ENCODE results near the gene TRRAP.
"Not testable (repeated sequence)": the region's sequence is repeated elsewhere in the genome, so short reads cannot be mapped to it uniquely, and the experiment has no call there.

TRRAP gene

GRCh38 chr7:98864731-98865453 is 13.4 kb upstream of the TRRAP start:
- in situ Hi-C loops (cut with MboI; ENCODE audit: low sequenced_read_pairs): no loop called here

GRCh38 chr7:98866351-98866750 is 12.0 kb upstream of the TRRAP start:
- in situ Hi-C loops (cut with MboI; ENCODE audit: low sequenced_read_pairs): no loop called here

- in situ Hi-C loops (cut with MboI; ENCODE audit: low sequenced_read_pairs): no loop called here
Measured at GRCh38 chr7:98866765-98867164, 11.6 kb upstream of the TRRAP start.

GRCh38 chr7:98868450-98868849 is 9.9 kb upstream of the TRRAP start:
- in situ Hi-C loops (cut with MboI; ENCODE audit: low sequenced_read_pairs): no loop called here

GRCh38 chr7:98869027-98869596 is 9.2 kb upstream of the TRRAP start:
- in situ Hi-C loops (cut with MboI; ENCODE audit: low sequenced_read_pairs): no loop called here

- in situ Hi-C loops (cut with MboI; ENCODE audit: low sequenced_read_pairs): no loop called here
Measured at GRCh38 chr7:98869597-98870120, 8.7 kb upstream of the TRRAP start, which contains the start of gene TMEM130. TSS of gene TMEM130 (minus strand) at chr7:98870014. CDS start at chr7:98869861, 153 bp downstream.

GRCh38 chr7:98870121-98870651 is 8.1 kb upstream of the TRRAP start:
- in situ Hi-C loops (cut with MboI; ENCODE audit: low sequenced_read_pairs): no loop called here

- in situ Hi-C loops (cut with MboI; ENCODE audit: low sequenced_read_pairs): no loop called here
Measured at GRCh38 chr7:98870807-98871491, 7.4 kb upstream of the TRRAP start.

- in situ Hi-C loops (cut with MboI; ENCODE audit: low sequenced_read_pairs): no loop called here
Measured at GRCh38 chr7:98872328-98872924, 5.9 kb upstream of the TRRAP start.

- in situ Hi-C loops (cut with MboI; ENCODE audit: low sequenced_read_pairs): not testable (repeated sequence)
Measured at GRCh38 chr7:98873610-98874009, 4.7 kb upstream of the TRRAP start.

GRCh38 chr7:98874942-98875341 is 3.4 kb upstream of the TRRAP start:
- in situ Hi-C loops (cut with MboI; ENCODE audit: low sequenced_read_pairs): no loop called here

- in situ Hi-C loops (cut with MboI; ENCODE audit: low sequenced_read_pairs): no loop called here
Measured at GRCh38 chr7:98875501-98875900, 2.8 kb upstream of the TRRAP start.

- in situ Hi-C loops (cut with MboI; ENCODE audit: low sequenced_read_pairs): no loop called here
Measured at GRCh38 chr7:98877146-98877545, 1.2 kb upstream of the TRRAP start.

- in situ Hi-C loops (cut with MboI; ENCODE audit: low sequenced_read_pairs): no loop called here
Measured at GRCh38 chr7:98877692-98878364, 504 bp upstream of the TRRAP start.

- in situ Hi-C loops (cut with MboI; ENCODE audit: low sequenced_read_pairs): no loop called here
Measured at GRCh38 chr7:98879198-98879978, 1.1 kb downstream of the TRRAP start.

GRCh38 chr7:98879979-98880315 is 1.6 kb downstream of the TRRAP start:
- in situ Hi-C loops (cut with MboI; ENCODE audit: low sequenced_read_pairs): no loop called here

- in situ Hi-C loops (cut with MboI; ENCODE audit: low sequenced_read_pairs): no loop called here
Measured at GRCh38 chr7:98880485-98880884, 2.2 kb downstream of the TRRAP start.

GRCh38 chr7:98881561-98882315 is 3.4 kb downstream of the TRRAP start:
- in situ Hi-C loops (cut with MboI; ENCODE audit: low sequenced_read_pairs): no loop called here

GRCh38 chr7:98884416-98884815 is 6.1 kb downstream of the TRRAP start:
- in situ Hi-C loops (cut with MboI; ENCODE audit: low sequenced_read_pairs): no loop called here
